GM23338 (cell line): ENCODE measurements around the gene LPA. TPM values are rescaled to one million over a fixed set of nuclear protein-coding genes. Genes with fewer than 3 reads are reported as not detected.

Source experiments
- ATAC-seq: fragments of 200-7000 bp; cut with Tn5 transposase; 3 replicates; pipeline ENCODE4 v1.9.1; 2020
- DNase-seq: peaks from one replicate; pipeline ENCODE4 v3.0.0-alpha.2; 2015; ENCODE audit warnings: low spot score
- H2AFZ ChIP-seq: fragments of 200-600 bp; sonication (generic); 2 replicates; pipeline ENCODE4 v1.8.0; 2016; ENCODE audit warnings: antibody characterized with exemption, mild to moderate bottlenecking, moderate library complexity
- H3F3A ChIP-seq: fragments of 200-600 bp; sonication (generic); replicated peaks from 2 replicates; pipeline ENCODE4 v1.8.0; 2017; ENCODE audit warnings: antibody characterized with exemption, mixed run types, low read depth
- H3K27ac ChIP-seq: fragments of 200-600 bp; sonication (generic); 2 replicates; pipeline ENCODE4 v1.6.1; 2016; ENCODE audit warnings: low read depth
- H3K27me3 ChIP-seq: fragments of 200-600 bp; sonication (generic); 2 replicates; pipeline ENCODE4 v1.8.0; 2016; ENCODE audit warnings: mild to moderate bottlenecking, mixed run types, moderate library complexity; ENCODE audit not compliant: insufficient read depth
- H3K36me3 ChIP-seq: fragments of 200-600 bp; sonication (generic); 2 replicates; pipeline ENCODE4 v1.8.0; 2016; ENCODE audit warnings: mild to moderate bottlenecking; ENCODE audit not compliant: insufficient read depth
- H3K4me1 ChIP-seq: fragments of 200-600 bp; sonication (generic); 2 replicates; pipeline ENCODE4 v1.8.0; 2016; ENCODE audit warnings: mild to moderate bottlenecking, moderate library complexity; ENCODE audit not compliant: insufficient read depth
- H3K4me2 ChIP-seq: fragments of 200-600 bp; sonication (generic); 2 replicates; pipeline ENCODE4 v1.7.1; 2017; ENCODE audit warnings: mixed run types
- H3K4me3 ChIP-seq: fragments of 200-600 bp; sonication (generic); 2 replicates; pipeline ENCODE4 v1.6.1; 2016; ENCODE audit warnings: mixed run types
- H3K79me2 ChIP-seq: fragments of 200-600 bp; sonication (generic); replicated peaks from 2 replicates; pipeline ENCODE4 v1.8.0; 2017; ENCODE audit warnings: mild to moderate bottlenecking; ENCODE audit not compliant: insufficient read depth
- H3K9me2 ChIP-seq: fragments of 200-600 bp; sonication (generic); 2 replicates; pipeline ENCODE4 v1.8.0; 2017; ENCODE audit not compliant: insufficient read depth
- H4K20me1 ChIP-seq: fragments of 200-600 bp; sonication (generic); replicated peaks from 2 replicates; pipeline ENCODE4 v1.8.0; 2017; ENCODE audit warnings: mild to moderate bottlenecking; ENCODE audit not compliant: insufficient read depth
- H3K27ac Mint-ChIP-seq: 2 replicates; pipeline ENCODE4 v1.8.0; 2020; ENCODE audit warnings: inconsistent platforms, mild to moderate bottlenecking, moderate library complexity, mixed read lengths
- H3K27me3 Mint-ChIP-seq: 3 replicates; pipeline ENCODE4 v1.8.0; 2022; ENCODE audit warnings: low read depth, mild to moderate bottlenecking, moderate library complexity, mixed read lengths, inconsistent platforms; ENCODE audit not compliant: insufficient read depth, poor library complexity
- H3K36me3 Mint-ChIP-seq: 3 replicates; pipeline ENCODE4 v1.8.0; 2021; ENCODE audit warnings: low read depth, mild to moderate bottlenecking, inconsistent platforms, moderate library complexity, mixed read lengths
- H3K4me1 Mint-ChIP-seq: 3 replicates; pipeline ENCODE4 v1.8.0; 2020; ENCODE audit warnings: mild to moderate bottlenecking, inconsistent platforms, mixed read lengths
- H3K4me3 Mint-ChIP-seq: 3 replicates; pipeline ENCODE4 v1.8.0; 2021; ENCODE audit warnings: moderate library complexity, mild to moderate bottlenecking, inconsistent platforms, mixed read lengths
- H3K9me3 Mint-ChIP-seq: 3 replicates; pipeline ENCODE4 v1.8.0; 2020; ENCODE audit warnings: moderate library complexity, mild to moderate bottlenecking, inconsistent platforms, mixed read lengths
- CREB1 ChIP-seq: fragments of 250-450 bp; sonication (Bioruptor Pico); IDR thresholded peaks from 2 replicates; pipeline ENCODE4 v1.5.0; 2020; ENCODE audit warnings: low read depth, mild to moderate bottlenecking, moderate library complexity
- EZH2 ChIP-seq: fragments of 200-600 bp; sonication (generic); IDR thresholded peaks from one replicate; pipeline ENCODE4 v1.8.0; 2017; ENCODE audit warnings: antibody characterized with exemption, mild to moderate bottlenecking, low read depth; ENCODE audit not compliant: unreplicated experiment
- EZH2phosphoT487 ChIP-seq: fragments of 200-600 bp; sonication (generic); IDR thresholded peaks from one replicate; pipeline ENCODE4 v1.8.1; 2018; ENCODE audit warnings: antibody characterized with exemption; ENCODE audit not compliant: unreplicated experiment
- JUNB ChIP-seq: IDR thresholded peaks from one replicate; pipeline ENCODE4 v1.6.1; 2016; ENCODE audit warnings: antibody characterized with exemption; ENCODE audit not compliant: unreplicated experiment
- NANOG ChIP-seq: IDR thresholded peaks from 2 replicates; pipeline ENCODE4 v1.6.1; 2016; ENCODE audit warnings: antibody characterized with exemption, borderline replicate concordance
- POLR2AphosphoS5 ChIP-seq: IDR thresholded peaks from 2 replicates; pipeline ENCODE4 v1.6.1; 2016; ENCODE audit warnings: antibody characterized with exemption, low read depth
- STAT1 ChIP-seq: IDR thresholded peaks from one replicate; pipeline ENCODE4 v1.6.1; 2016; ENCODE audit warnings: antibody characterized with exemption; ENCODE audit not compliant: unreplicated experiment
- ZNF114 ChIP-seq: fragments of 250-450 bp; sonication (Bioruptor Pico); IDR thresholded peaks from 2 replicates; pipeline ENCODE4 v1.5.0; 2020; ENCODE audit warnings: mild to moderate bottlenecking, moderate library complexity
- ZNF331 ChIP-seq: fragments of 250-450 bp; sonication (Bioruptor Pico); IDR thresholded peaks from 2 replicates; pipeline ENCODE4 v1.5.0; 2020; ENCODE audit warnings: low read depth, mild to moderate bottlenecking, moderate library complexity
- polyA plus RNA-seq: library from polyadenylated mRNA; unstranded; fragments of >200 nt; fragmentation: Nextera tagmentation; extraction: Ambion mirVana; gene quantifications from 2 replicates; pipeline ENCODE4 v1.2.1, GENCODE V29; 2016
- total RNA-seq: library from RNA; depleted of rRNA; stranded (reverse); fragments of >200 nt; shearing (Covaris generic); gene quantifications from 2 replicates; pipeline ENCODE4 v1.2.3, GENCODE V29; 2014
- TF ChIP-seq, protein P1 (sequence below): IDR thresholded peaks from one replicate; pipeline ENCODE4 v1.6.1; 2018; ENCODE audit warnings: antibody characterized with exemption; ENCODE audit not compliant: unreplicated experiment
- TF ChIP-seq, protein P2 (sequence below), 2 experiments: fragments of 200-600 bp in 1 of 2; sonication (generic) in 1 of 2; conservative IDR thresholded peaks; 2 replicates each; pipeline versions ENCODE4 v1.5.1 to v1.6.1; 2016 to 2017; ENCODE audit warnings: antibody characterized with exemption in 2 of 2, low read depth in 2 of 2, mild to moderate bottlenecking in 2 of 2, moderate library complexity in 1 of 2
- TF ChIP-seq, protein P3 (sequence below): fragments of 250-450 bp; sonication (Bioruptor Pico); IDR thresholded peaks from 2 replicates; pipeline ENCODE4 v1.5.0; 2020; ENCODE audit warnings: mild to moderate bottlenecking, moderate library complexity
- TF ChIP-seq, protein P4 (sequence below): IDR thresholded peaks from 2 replicates; pipeline ENCODE4 v1.6.1; 2016; ENCODE audit warnings: antibody characterized with exemption

LPA gene
- total and polyA plus RNA-seq, 2 experiments from 2014 or later, result 0.17 TPM; not detected in 1

DNA sequence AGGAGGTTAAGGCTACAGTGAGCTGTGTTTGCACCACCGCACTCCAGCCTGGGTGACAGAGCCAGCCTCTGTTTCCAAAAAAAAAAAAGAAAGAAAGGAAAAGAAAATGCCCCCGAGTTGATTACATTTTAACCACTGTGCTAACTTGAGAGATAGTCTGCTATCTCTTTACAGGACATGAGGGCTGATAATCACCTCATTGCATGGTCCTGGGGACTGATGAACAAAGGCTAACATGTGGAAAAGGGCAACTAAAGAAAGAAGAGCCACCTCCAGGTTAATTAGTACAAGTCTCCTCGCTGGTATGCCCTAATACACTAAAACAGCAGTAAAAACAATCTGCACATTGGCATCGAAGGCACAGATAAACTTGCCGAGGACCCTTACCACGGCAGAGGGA lies 33.8 kb upstream of the LPA start:
- TF ChIP-seq ZNF114 (CRISPR knock-in tag) (no peak), EZH2phosphoT487 (no peak), NANOG (no peak), CREB1 (CRISPR knock-in tag) (no peak), ZNF331 (CRISPR knock-in tag) (no peak), EZH2 (no peak), JUNB (no peak), STAT1 (no peak), POLR2AphosphoS5 (no peak)
- TF ChIP-seq, protein P1, sequence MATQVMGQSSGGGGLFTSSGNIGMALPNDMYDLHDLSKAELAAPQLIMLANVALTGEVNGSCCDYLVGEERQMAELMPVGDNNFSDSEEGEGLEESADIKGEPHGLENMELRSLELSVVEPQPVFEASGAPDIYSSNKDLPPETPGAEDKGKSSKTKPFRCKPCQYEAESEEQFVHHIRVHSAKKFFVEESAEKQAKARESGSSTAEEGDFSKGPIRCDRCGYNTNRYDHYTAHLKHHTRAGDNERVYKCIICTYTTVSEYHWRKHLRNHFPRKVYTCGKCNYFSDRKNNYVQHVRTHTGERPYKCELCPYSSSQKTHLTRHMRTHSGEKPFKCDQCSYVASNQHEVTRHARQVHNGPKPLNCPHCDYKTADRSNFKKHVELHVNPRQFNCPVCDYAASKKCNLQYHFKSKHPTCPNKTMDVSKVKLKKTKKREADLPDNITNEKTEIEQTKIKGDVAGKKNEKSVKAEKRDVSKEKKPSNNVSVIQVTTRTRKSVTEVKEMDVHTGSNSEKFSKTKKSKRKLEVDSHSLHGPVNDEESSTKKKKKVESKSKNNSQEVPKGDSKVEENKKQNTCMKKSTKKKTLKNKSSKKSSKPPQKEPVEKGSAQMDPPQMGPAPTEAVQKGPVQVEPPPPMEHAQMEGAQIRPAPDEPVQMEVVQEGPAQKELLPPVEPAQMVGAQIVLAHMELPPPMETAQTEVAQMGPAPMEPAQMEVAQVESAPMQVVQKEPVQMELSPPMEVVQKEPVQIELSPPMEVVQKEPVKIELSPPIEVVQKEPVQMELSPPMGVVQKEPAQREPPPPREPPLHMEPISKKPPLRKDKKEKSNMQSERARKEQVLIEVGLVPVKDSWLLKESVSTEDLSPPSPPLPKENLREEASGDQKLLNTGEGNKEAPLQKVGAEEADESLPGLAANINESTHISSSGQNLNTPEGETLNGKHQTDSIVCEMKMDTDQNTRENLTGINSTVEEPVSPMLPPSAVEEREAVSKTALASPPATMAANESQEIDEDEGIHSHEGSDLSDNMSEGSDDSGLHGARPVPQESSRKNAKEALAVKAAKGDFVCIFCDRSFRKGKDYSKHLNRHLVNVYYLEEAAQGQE, result no peak
- TF ChIP-seq, protein P2, sequence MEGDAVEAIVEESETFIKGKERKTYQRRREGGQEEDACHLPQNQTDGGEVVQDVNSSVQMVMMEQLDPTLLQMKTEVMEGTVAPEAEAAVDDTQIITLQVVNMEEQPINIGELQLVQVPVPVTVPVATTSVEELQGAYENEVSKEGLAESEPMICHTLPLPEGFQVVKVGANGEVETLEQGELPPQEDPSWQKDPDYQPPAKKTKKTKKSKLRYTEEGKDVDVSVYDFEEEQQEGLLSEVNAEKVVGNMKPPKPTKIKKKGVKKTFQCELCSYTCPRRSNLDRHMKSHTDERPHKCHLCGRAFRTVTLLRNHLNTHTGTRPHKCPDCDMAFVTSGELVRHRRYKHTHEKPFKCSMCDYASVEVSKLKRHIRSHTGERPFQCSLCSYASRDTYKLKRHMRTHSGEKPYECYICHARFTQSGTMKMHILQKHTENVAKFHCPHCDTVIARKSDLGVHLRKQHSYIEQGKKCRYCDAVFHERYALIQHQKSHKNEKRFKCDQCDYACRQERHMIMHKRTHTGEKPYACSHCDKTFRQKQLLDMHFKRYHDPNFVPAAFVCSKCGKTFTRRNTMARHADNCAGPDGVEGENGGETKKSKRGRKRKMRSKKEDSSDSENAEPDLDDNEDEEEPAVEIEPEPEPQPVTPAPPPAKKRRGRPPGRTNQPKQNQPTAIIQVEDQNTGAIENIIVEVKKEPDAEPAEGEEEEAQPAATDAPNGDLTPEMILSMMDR (conservative IDR thresholded peaks at IDR 0.05; ENCODE audit: low read depth in 2 of 2), result no peak
- TF ChIP-seq, protein P3, sequence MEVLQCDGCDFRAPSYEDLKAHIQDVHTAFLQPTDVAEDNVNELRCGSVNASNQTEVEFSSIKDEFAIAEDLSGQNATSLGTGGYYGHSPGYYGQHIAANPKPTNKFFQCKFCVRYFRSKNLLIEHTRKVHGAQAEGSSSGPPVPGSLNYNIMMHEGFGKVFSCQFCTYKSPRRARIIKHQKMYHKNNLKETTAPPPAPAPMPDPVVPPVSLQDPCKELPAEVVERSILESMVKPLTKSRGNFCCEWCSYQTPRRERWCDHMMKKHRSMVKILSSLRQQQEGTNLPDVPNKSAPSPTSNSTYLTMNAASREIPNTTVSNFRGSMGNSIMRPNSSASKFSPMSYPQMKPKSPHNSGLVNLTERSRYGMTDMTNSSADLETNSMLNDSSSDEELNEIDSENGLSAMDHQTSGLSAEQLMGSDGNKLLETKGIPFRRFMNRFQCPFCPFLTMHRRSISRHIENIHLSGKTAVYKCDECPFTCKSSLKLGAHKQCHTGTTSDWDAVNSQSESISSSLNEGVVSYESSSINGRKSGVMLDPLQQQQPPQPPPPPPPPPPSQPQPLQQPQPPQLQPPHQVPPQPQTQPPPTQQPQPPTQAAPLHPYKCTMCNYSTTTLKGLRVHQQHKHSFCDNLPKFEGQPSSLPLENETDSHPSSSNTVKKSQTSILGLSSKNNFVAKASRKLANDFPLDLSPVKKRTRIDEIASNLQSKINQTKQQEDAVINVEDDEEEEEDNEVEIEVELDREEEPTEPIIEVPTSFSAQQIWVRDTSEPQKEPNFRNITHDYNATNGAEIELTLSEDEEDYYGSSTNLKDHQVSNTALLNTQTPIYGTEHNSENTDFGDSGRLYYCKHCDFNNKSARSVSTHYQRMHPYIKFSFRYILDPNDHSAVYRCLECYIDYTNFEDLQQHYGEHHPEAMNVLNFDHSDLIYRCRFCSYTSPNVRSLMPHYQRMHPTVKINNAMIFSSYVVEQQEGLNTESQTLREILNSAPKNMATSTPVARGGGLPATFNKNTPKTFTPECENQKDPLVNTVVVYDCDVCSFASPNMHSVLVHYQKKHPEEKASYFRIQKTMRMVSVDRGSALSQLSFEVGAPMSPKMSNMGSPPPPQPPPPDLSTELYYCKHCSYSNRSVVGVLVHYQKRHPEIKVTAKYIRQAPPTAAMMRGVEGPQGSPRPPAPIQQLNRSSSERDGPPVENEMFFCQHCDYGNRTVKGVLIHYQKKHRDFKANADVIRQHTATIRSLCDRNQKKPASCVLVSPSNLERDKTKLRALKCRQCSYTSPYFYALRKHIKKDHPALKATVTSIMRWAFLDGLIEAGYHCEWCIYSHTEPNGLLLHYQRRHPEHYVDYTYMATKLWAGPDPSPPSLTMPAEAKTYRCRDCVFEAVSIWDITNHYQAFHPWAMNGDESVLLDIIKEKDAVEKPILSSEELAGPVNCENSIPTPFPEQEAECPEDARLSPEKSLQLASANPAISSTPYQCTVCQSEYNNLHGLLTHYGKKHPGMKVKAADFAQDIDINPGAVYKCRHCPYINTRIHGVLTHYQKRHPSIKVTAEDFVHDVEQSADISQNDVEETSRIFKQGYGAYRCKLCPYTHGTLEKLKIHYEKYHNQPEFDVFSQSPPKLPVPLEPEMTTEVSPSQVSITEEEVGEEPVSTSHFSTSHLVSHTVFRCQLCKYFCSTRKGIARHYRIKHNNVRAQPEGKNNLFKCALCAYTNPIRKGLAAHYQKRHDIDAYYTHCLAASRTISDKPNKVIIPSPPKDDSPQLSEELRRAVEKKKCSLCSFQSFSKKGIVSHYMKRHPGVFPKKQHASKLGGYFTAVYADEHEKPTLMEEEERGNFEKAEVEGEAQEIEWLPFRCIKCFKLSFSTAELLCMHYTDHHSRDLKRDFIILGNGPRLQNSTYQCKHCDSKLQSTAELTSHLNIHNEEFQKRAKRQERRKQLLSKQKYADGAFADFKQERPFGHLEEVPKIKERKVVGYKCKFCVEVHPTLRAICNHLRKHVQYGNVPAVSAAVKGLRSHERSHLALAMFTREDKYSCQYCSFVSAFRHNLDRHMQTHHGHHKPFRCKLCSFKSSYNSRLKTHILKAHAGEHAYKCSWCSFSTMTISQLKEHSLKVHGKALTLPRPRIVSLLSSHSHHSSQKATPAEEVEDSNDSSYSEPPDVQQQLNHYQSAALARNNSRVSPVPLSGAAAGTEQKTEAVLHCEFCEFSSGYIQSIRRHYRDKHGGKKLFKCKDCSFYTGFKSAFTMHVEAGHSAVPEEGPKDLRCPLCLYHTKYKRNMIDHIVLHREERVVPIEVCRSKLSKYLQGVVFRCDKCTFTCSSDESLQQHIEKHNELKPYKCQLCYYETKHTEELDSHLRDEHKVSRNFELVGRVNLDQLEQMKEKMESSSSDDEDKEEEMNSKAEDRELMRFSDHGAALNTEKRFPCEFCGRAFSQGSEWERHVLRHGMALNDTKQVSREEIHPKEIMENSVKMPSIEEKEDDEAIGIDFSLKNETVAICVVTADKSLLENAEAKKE (CRISPR knock-in tag), result no peak
- TF ChIP-seq, protein P4, sequence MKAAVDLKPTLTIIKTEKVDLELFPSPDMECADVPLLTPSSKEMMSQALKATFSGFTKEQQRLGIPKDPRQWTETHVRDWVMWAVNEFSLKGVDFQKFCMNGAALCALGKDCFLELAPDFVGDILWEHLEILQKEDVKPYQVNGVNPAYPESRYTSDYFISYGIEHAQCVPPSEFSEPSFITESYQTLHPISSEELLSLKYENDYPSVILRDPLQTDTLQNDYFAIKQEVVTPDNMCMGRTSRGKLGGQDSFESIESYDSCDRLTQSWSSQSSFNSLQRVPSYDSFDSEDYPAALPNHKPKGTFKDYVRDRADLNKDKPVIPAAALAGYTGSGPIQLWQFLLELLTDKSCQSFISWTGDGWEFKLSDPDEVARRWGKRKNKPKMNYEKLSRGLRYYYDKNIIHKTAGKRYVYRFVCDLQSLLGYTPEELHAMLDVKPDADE, result no peak
- Histone ChIP-seq H3K79me2 (no peaks in the 10 kb centered on the region), H3F3A (no peaks in the 10 kb centered on the region), H3K9me2 (peaks cover 1% of the 10 kb centered on the region; the same call in 1 of the 2 replicates), H3K27me3 (no peaks in the 10 kb centered on the region), H4K20me1 (no peaks in the 10 kb centered on the region), H3K27ac (no peak overlapping the region), H3K4me2 (no peak overlapping the region), H2AFZ (no peak overlapping the region), H3K4me3 (no peak overlapping the region), H3K4me1 (no peaks in the 10 kb centered on the region), H3K36me3 (no peaks in the 10 kb centered on the region)
- H3K27ac Mint-ChIP-seq, result no peak overlapping the region
- DNase-seq, result no peak
- ATAC-seq, result no peak
- no peaks in the 10 kb centered on the region for H3K4me1 Mint-ChIP-seq
- no peaks in the 10 kb centered on the region for H3K27me3 Mint-ChIP-seq
- H3K9me3 Mint-ChIP-seq, result peaks cover 29% of the 10 kb centered on the region
- H3K36me3 Mint-ChIP-seq, result peaks cover 11% of the 10 kb centered on the region
- no peak overlapping the region for H3K4me3 Mint-ChIP-seq
